Activated T-cell treated with anti-CD3 and anti-CD28 coated beads, Interleukin-2, amount 50 U/mL, for 4 hours (primary cell): ENCODE results near the gene BMX. TPM values are rescaled to one million over a fixed set of nuclear protein-coding genes. Genes with fewer than 3 reads are reported as not detected.

Source experiments
- ATAC-seq, 2 donors: fragments of 200-7000 bp; cut with Tn5 transposase; one replicate each; pipeline ENCODE4 v1.10.0; 2021
- DNase-seq: peaks from one replicate; pipeline ENCODE4 v3.0.0-alpha.2; 2020
- H3K27me3 Mint-ChIP-seq: one replicate; pipeline ENCODE4 v1.8.0; 2021; ENCODE audit warnings: low read depth, mixed read lengths
- H3K36me3 Mint-ChIP-seq: one replicate; pipeline ENCODE4 v1.8.0; 2022; ENCODE audit warnings: mixed read lengths; ENCODE audit not compliant: insufficient read depth
- H3K4me1 Mint-ChIP-seq: one replicate; pipeline ENCODE4 v1.8.0; 2021; ENCODE audit warnings: low read depth, mixed read lengths
- H3K4me3 Mint-ChIP-seq: one replicate; pipeline ENCODE4 v1.8.0; 2021; ENCODE audit warnings: mild to moderate bottlenecking, moderate library complexity, mixed read lengths
- H3K9me3 Mint-ChIP-seq: one replicate; pipeline ENCODE4 v1.8.0; 2021; ENCODE audit warnings: mixed read lengths
- total RNA-seq, 3 donors: library from RNA; stranded (reverse); gene quantifications; one replicate each; pipeline ENCODE4 v1.2.1, GENCODE V29; 2021

BMX gene
- total RNA-seq, 3 donors from 2014 or later, result not detected

DNA sequence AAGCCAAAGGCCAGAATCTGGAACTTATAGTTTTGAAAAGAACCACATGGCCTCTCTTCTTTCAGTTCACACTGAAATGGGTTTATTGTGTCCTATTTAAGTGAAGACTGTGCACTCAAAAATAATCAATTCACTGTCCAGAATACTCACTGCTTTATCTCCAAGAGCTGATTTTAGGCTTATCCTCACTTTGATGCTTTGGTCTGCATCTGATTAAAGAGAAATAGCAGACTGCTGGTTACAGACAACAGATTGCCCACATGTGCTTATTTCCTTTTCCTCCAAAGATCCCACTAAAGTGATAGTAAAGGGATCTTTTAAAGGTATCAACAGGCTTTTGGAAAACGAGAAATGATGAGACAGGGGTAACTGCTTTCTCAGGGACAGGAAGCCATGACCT lies 69.5 kb downstream of the BMX start:
- H3K9me3 Mint-ChIP-seq, result no peaks in the 10 kb centered on the region
- H3K4me3 Mint-ChIP-seq, result no peak overlapping the region
- ATAC-seq (no peak), DNase-seq (no peak)
- H3K27me3 Mint-ChIP-seq, result peaks cover 10% of the 10 kb centered on the region
- H3K4me1 Mint-ChIP-seq, result no peaks in the 10 kb centered on the region
- no peaks in the 10 kb centered on the region for H3K36me3 Mint-ChIP-seq

GRCh38 chrX:15574017-15574416 lies 73.4 kb downstream of the BMX start:
- ATAC-seq (no peak), DNase-seq (no peak)
- Mint-ChIP-seq H3K4me1 (no peaks in the 10 kb centered on the region), H3K9me3 (no peaks in the 10 kb centered on the region), H3K27me3 (peaks cover 5% of the 10 kb centered on the region), H3K4me3 (no peak overlapping the region), H3K36me3 (no peaks in the 10 kb centered on the region)

- Mint-ChIP-seq H3K4me3 (no peak overlapping the region), H3K27me3 (peaks cover 3% of the 10 kb centered on the region), H3K9me3 (no peaks in the 10 kb centered on the region), H3K36me3 (no peaks in the 10 kb centered on the region), H3K4me1 (no peaks in the 10 kb centered on the region)
- DNase-seq (no peak), ATAC-seq (no peak)
Observed at GRCh38 chrX:15576019-15576418, 75.4 kb downstream of the BMX start.

DNA sequence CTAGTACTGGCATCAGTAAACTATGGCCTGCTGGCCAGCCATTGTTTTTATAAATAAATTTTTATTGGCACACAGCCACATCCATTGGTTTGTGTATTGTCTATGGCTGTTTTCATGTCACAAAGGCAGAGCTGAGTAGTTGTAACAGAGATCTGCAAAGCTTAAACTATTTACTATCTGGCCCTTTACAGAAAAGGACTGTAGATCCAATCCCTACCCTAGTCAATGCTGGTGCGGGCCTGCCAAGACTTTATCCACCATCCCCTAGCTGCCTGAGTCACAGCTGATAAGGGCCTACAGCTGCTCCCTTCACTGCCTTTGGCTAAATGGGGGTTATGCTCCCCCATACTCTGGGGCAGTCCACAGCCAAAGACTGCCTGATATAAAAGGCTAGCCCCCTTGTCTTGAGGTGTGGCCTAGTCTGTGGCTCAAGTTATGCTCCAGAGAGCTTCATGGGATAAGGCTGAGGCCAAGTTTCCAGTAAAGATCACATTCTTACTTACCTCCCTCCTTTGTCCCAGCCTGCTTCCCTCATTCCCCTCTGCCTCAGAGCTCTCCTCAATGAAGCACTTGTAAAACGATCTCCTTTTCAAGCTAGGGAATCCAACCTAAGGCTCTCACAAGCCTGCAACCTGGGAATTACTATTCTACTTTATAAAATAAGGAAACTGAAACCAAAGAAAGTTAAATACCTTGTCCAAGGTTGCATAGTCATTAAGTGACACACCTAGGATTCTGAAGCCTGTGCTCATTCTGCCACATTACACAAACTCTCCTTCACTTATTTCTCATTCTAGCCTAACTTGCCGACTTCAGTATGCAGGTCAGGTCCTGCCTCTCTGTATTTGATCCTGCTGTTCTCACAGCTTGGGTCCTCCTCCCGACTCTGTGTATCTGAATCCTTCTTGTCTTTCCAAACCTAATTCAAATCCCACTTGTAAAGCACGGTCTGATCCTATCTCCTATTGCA lies 79.5 kb downstream of the BMX start:
- DNase-seq (no peak), ATAC-seq (no peak)
- H3K27me3 Mint-ChIP-seq, result no peaks in the 10 kb centered on the region
- H3K36me3 Mint-ChIP-seq, result no peaks in the 10 kb centered on the region
- no peak overlapping the region for H3K4me3 Mint-ChIP-seq
- no peaks in the 10 kb centered on the region for H3K9me3 Mint-ChIP-seq
- no peaks in the 10 kb centered on the region for H3K4me1 Mint-ChIP-seq

- no peaks in the 10 kb centered on the region for H3K36me3 Mint-ChIP-seq
- no peak overlapping the region for H3K4me3 Mint-ChIP-seq
- H3K9me3 Mint-ChIP-seq, result no peaks in the 10 kb centered on the region
- ATAC-seq (no peak), DNase-seq (no peak)
- peaks cover 2% of the 10 kb centered on the region for H3K27me3 Mint-ChIP-seq
- no peaks in the 10 kb centered on the region for H3K4me1 Mint-ChIP-seq
Observed at GRCh38 chrX:15594371-15594770, 93.8 kb downstream of the BMX start.

- no peak overlapping the region for H3K4me3 Mint-ChIP-seq
- H3K27me3 Mint-ChIP-seq, result peaks cover 6% of the 10 kb centered on the region
- DNase-seq (no peak), ATAC-seq (no peak)
- no peaks in the 10 kb centered on the region for H3K4me1 Mint-ChIP-seq
- no peaks in the 10 kb centered on the region for H3K9me3 Mint-ChIP-seq
- H3K36me3 Mint-ChIP-seq, result no peaks in the 10 kb centered on the region
Observed at GRCh38 chrX:15598026-15598425, 97.4 kb downstream of the BMX start.

DNA sequence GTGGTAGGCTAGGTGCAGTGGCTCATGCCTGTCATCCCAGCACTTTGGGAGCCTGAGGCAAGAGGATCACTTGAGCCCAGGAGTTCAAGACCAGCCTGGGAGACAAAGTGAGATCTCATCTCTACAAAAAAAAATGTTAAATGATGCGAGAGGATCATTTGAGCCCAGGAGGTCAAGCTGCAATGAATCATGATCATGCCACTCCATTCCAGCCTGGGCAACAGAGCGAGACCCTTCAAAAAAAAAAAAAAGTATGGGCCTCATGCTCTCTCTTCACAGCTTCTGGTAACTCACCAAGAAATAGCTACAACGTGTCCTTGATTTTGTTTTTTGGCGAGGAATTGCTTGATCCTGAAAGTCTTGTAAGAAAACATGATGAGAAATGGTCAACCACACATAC lies 98.9 kb downstream of the BMX start:
- H3K36me3 Mint-ChIP-seq, result no peaks in the 10 kb centered on the region
- no peak overlapping the region for H3K4me3 Mint-ChIP-seq
- ATAC-seq (no peak), DNase-seq (no peak)
- no peaks in the 10 kb centered on the region for H3K4me1 Mint-ChIP-seq
- no peaks in the 10 kb centered on the region for H3K9me3 Mint-ChIP-seq
- H3K27me3 Mint-ChIP-seq, result peaks cover 5% of the 10 kb centered on the region

DNA sequence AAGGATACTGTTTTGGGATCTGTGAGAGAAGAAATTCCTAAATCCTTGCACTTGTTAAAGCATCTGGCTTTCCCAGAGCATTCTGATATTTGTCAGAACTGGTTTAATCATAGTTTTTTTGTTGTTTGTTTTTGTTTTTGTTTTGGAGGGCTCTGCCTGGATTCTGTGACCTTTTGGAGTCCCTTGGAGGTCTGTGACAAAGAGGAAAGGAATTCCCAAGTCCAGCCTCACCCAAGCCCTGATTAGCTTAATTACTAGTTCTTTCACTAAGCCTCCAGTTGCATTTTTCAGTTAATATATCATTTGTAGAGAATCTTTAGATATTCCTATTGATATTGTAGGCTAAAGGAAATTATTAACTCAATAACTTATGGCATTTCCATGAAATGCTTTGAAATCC lies 99.4 kb downstream of the BMX start:
- Mint-ChIP-seq H3K4me1 (no peaks in the 10 kb centered on the region), H3K27me3 (peaks cover 5% of the 10 kb centered on the region)
- DNase-seq, result no peak

GRCh38 chrX:15600745-15601144 lies 100.1 kb downstream of the BMX start, which contains the start of gene ACE2:
Gene ACE2 (minus strand): TSS chrX:15600960. CDS start chrX:15600911, 49 bp downstream.
- H3K4me3 Mint-ChIP-seq, result no peak within 1 kb of the TSS
- no peak for DNase-seq
- no peak for ATAC-seq
- no peaks in the 10 kb centered on the region for H3K9me3 Mint-ChIP-seq
- peaks cover 5% of the 10 kb centered on the region for H3K27me3 Mint-ChIP-seq
- H3K36me3 Mint-ChIP-seq, result no peaks in the 10 kb centered on the region
- H3K4me1 Mint-ChIP-seq, result no peaks in the 10 kb centered on the region

More for the DNA sequence above, 99.4 kb downstream of the BMX start:
- Mint-ChIP-seq H3K9me3 (no peaks in the 10 kb centered on the region), H3K36me3 (no peaks in the 10 kb centered on the region), H3K4me3 (no peak overlapping the region)
- ATAC-seq, result no peak

DNA sequence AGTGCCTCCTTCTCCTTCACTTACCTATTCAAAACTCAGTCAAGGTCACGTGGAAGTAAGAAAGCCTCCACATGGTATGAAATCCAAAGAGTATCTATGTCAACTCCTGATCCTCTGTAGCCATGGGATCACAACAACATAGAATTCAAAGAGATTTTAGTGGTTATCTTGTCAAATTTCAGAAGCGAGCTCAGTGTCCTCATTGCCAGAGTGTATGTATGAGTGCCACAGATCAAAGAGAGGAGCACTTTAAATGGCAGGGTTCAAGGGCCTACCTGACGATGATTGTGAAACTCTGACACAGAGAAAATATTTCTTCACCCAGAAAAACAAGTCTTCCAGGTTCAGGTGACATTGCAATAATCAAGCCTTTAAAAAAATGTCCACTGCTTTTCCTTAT lies 101.3 kb downstream of the BMX start:
- H3K4me3 Mint-ChIP-seq, result no peak overlapping the region
- no peaks in the 10 kb centered on the region for H3K9me3 Mint-ChIP-seq
- peaks cover 5% of the 10 kb centered on the region for H3K27me3 Mint-ChIP-seq
- H3K4me1 Mint-ChIP-seq, result no peaks in the 10 kb centered on the region
- no peak for DNase-seq
- no peak for ATAC-seq
- no peaks in the 10 kb centered on the region for H3K36me3 Mint-ChIP-seq

GRCh38 chrX:15602761-15603160 lies 102.2 kb downstream of the BMX start:
- DNase-seq, result no peak
- H3K4me1 Mint-ChIP-seq, result no peaks in the 10 kb centered on the region
- no peaks in the 10 kb centered on the region for H3K9me3 Mint-ChIP-seq
- H3K4me3 Mint-ChIP-seq, result no peak overlapping the region
- H3K27me3 Mint-ChIP-seq, result peaks cover 5% of the 10 kb centered on the region
- H3K36me3 Mint-ChIP-seq, result no peaks in the 10 kb centered on the region
- ATAC-seq, result no peak

DNA sequence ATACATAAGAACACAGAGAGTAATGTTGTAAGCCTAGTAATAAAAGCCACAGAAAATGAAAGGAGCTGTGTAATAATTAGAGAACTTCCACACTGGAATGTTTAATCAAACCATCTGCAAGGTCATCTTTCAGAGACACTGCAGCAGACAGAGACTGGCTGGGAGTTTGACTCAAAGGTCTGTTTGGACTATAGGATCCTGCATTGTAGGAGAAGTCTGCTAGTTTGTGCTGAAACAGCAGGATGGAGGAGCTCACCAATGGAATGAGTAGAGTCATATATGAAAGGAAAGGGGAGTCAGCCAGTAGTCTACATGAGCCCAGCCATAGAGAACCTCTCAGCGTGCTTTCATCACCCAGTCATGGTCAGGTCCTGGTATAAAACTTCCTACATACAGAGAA lies 104.6 kb downstream of the BMX start:
- DNase-seq, result no peak
- Mint-ChIP-seq H3K9me3 (no peaks in the 10 kb centered on the region), H3K36me3 (no peaks in the 10 kb centered on the region), H3K27me3 (peaks cover 5% of the 10 kb centered on the region), H3K4me1 (no peaks in the 10 kb centered on the region), H3K4me3 (no peak overlapping the region)
- no peak for ATAC-seq

Other genes with a start within 250 kb of the BMX start
- under 1 TPM in 1 of 3 donors, not detected in 2; 0.27 TPM for gene ASB9, start 230.7 kb upstream of the BMX start, total RNA-seq
- gene ASB11, start 185.2 kb upstream of the BMX start, total RNA-seq, result not detected
- gene PIGA, start 165.3 kb upstream of the BMX start, total RNA-seq, result 10 to 100 TPM; 17.0 to 22.8 (median 17.5) TPM
- not detected for gene VEGFD, start 116.4 kb upstream of the BMX start, total RNA-seq
- 1 to 10 TPM in 2 of 3 donors, under 1 TPM in 1; 0.73 to 1.0 (median 1.0) TPM for gene PIR, start 7.5 kb upstream of the BMX start, total RNA-seq
- under 1 TPM in 1 of 3 donors, not detected in 2; 0.14 TPM for gene ACE2, start 100.2 kb downstream of the BMX start, total RNA-seq
- under 1 TPM in 1 of 3 donors, not detected in 2; 0.16 TPM for gene CLTRN, start 164.0 kb downstream of the BMX start, total RNA-seq
- 1 to 10 TPM; 3.7 to 5.4 (median 5.2) TPM for gene CA5B, start 237.5 kb downstream of the BMX start, total RNA-seq